DOHH2 (cell line): ENCODE measurements around the gene ESPN.

Experiments
- H3F3A ChIP-seq: fragments of 200-600 bp; sonication (generic), shearing (Covaris generic); 2 replicates; pipeline ENCODE4 v1.6.0; 2016; ENCODE audit warnings: antibody characterized with exemption, mild to moderate bottlenecking; ENCODE audit not compliant: control insufficient read depth, insufficient read depth
- H3K27ac ChIP-seq: fragments of 200-600 bp; sonication (generic); 2 replicates; pipeline ENCODE4 v1.5.1; 2014; ENCODE audit warnings: low read depth, mild to moderate bottlenecking, low read length, moderate library complexity
- H3K27me3 ChIP-seq: fragments of 200-600 bp; sonication (generic); 2 replicates; pipeline ENCODE4 v1.6.1; 2014; ENCODE audit warnings: mild to moderate bottlenecking, low read length, mixed read lengths; ENCODE audit not compliant: control insufficient read depth
- H3K36me3 ChIP-seq: fragments of 200-600 bp; sonication (generic); 2 replicates; pipeline ENCODE4 v1.6.1; 2014; ENCODE audit warnings: mild to moderate bottlenecking, low read length, moderate library complexity, mixed read lengths; ENCODE audit not compliant: control insufficient read depth
- H3K4me1 ChIP-seq: fragments of 200-600 bp; sonication (generic); 2 replicates; pipeline ENCODE4 v1.6.1; 2014; ENCODE audit warnings: mild to moderate bottlenecking, low read length, mixed read lengths; ENCODE audit not compliant: control insufficient read depth
- H3K4me2 ChIP-seq: fragments of 200-600 bp; sonication (generic); 2 replicates; pipeline ENCODE4 v1.6.0; 2014; ENCODE audit warnings: mild to moderate bottlenecking, low read length, moderate library complexity
- H3K4me3 ChIP-seq: fragments of 200-600 bp; sonication (generic); 2 replicates; pipeline ENCODE4 v1.5.1; 2014; ENCODE audit warnings: mild to moderate bottlenecking, low read length, mixed read lengths
- H3K79me2 ChIP-seq: fragments of 200-600 bp; sonication (generic); 2 replicates; pipeline ENCODE4 v1.6.1; 2014; ENCODE audit warnings: mild to moderate bottlenecking, low read length, mixed read lengths; ENCODE audit not compliant: control insufficient read depth
- H3K9me2 ChIP-seq: fragments of 200-600 bp; sonication (generic); replicated peaks from 2 replicates; pipeline ENCODE4 v1.6.1; 2014; ENCODE audit warnings: mild to moderate bottlenecking, low read length, mixed read lengths; ENCODE audit not compliant: control insufficient read depth
- H3K9me3 ChIP-seq: fragments of 200-600 bp; sonication (generic); 2 replicates; pipeline ENCODE4 v1.6.1; 2014; ENCODE audit warnings: antibody characterized with exemption, low read length, mixed read lengths; ENCODE audit not compliant: control insufficient read depth, insufficient read depth
- H4K20me1 ChIP-seq: fragments of 200-600 bp; sonication (generic); 2 replicates; pipeline ENCODE4 v1.6.0; 2014; ENCODE audit warnings: low read depth, mild to moderate bottlenecking, antibody characterized with exemption, low read length, moderate library complexity; ENCODE audit not compliant: control insufficient read depth, insufficient read depth
- EZH2phosphoT487 ChIP-seq: fragments of 200-600 bp; sonication (generic); IDR thresholded peaks from 2 replicates; pipeline ENCODE4 v1.6.1; 2017; ENCODE audit warnings: borderline replicate concordance, mild to moderate bottlenecking, antibody characterized with exemption, low read length, moderate library complexity, mixed read lengths
- TF ChIP-seq, protein P1 (sequence below): fragments of 200-600 bp; sonication (generic); IDR thresholded peaks from one replicate; pipeline ENCODE4 v1.5.1; 2014; ENCODE audit warnings: antibody characterized with exemption, mild to moderate bottlenecking, low read depth, low read length; ENCODE audit not compliant: poor library complexity, severe bottlenecking

The ESPN gene

DNA sequence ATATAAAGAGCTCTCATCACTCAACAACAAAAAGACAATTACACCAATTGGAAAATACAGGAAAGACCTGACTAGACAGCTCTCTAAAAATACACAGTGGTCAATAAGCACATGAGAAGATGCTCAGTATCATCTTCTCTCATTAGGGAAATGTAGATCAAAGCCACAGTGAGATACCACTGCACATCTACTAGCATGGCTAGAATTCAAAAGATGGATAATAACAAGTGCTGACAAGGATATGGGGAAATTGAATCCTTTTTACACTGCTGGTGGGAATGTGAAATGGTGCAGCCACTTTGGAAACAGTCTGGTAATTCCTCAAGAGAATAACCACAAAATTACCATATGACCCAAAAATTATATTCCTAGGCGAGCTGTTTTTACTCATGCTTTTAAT is 40.4 kb upstream of the ESPN start:
- peaks cover 7% of the 10 kb centered on the region; the same call in 1 of the 2 replicates for H3K9me3 ChIP-seq

DNA sequence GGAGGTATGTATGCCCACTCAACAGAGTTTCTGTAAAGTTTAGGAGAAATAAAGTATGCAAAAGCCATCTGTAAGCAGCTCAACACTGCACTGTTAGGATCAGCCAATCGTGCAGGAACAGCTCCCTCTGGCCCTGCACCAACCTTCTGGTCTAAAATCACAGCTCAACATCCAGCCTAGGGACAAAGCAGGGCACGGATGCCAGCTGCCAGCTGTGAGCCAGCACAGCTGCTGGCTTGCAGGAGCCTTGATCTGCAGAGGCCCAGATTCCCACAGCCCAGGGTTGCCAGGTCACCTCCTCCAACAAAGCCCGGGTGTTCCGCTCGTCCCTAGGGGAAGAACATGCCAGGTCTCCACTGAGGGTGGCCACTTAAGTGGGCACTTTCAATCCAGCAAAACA is 39.6 kb upstream of the ESPN start:
- Histone ChIP-seq H3K9me3 (peaks cover 7% of the 10 kb centered on the region; the same call in 1 of the 2 replicates), H3K27ac (no peak overlapping the region), H3K4me3 (no peak overlapping the region), H3F3A (no peaks in the 10 kb centered on the region), H3K27me3 (no peaks in the 10 kb centered on the region), H3K4me1 (no peaks in the 10 kb centered on the region), H3K79me2 (peaks cover 82% of the 10 kb centered on the region), H4K20me1 (no peaks in the 10 kb centered on the region), H3K9me2 (no peaks in the 10 kb centered on the region), H3K4me2 (no peak overlapping the region), H3K36me3 (no peaks in the 10 kb centered on the region; the same call in 1 of the 2 replicates)
- TF ChIP-seq, protein P1, sequence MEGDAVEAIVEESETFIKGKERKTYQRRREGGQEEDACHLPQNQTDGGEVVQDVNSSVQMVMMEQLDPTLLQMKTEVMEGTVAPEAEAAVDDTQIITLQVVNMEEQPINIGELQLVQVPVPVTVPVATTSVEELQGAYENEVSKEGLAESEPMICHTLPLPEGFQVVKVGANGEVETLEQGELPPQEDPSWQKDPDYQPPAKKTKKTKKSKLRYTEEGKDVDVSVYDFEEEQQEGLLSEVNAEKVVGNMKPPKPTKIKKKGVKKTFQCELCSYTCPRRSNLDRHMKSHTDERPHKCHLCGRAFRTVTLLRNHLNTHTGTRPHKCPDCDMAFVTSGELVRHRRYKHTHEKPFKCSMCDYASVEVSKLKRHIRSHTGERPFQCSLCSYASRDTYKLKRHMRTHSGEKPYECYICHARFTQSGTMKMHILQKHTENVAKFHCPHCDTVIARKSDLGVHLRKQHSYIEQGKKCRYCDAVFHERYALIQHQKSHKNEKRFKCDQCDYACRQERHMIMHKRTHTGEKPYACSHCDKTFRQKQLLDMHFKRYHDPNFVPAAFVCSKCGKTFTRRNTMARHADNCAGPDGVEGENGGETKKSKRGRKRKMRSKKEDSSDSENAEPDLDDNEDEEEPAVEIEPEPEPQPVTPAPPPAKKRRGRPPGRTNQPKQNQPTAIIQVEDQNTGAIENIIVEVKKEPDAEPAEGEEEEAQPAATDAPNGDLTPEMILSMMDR, result no peak
- no peak for TF ChIP-seq EZH2phosphoT487

More for the DNA sequence above, 40.4 kb upstream of the ESPN start:
- no peaks in the 10 kb centered on the region for H3K27me3 ChIP-seq
- no peaks in the 10 kb centered on the region for H4K20me1 ChIP-seq
- no peaks in the 10 kb centered on the region for H3K4me1 ChIP-seq
- H3K27ac ChIP-seq, result no peak overlapping the region
- H3K4me2 ChIP-seq, result no peak overlapping the region
- H3K79me2 ChIP-seq, result peaks cover 82% of the 10 kb centered on the region
- no peaks in the 10 kb centered on the region for H3K9me2 ChIP-seq
- H3K36me3 ChIP-seq, result no peaks in the 10 kb centered on the region; the same call in 1 of the 2 replicates
- no peak overlapping the region for H3K4me3 ChIP-seq
- TF ChIP-seq, protein P1, result no peak
- no peaks in the 10 kb centered on the region for H3F3A ChIP-seq

DNA sequence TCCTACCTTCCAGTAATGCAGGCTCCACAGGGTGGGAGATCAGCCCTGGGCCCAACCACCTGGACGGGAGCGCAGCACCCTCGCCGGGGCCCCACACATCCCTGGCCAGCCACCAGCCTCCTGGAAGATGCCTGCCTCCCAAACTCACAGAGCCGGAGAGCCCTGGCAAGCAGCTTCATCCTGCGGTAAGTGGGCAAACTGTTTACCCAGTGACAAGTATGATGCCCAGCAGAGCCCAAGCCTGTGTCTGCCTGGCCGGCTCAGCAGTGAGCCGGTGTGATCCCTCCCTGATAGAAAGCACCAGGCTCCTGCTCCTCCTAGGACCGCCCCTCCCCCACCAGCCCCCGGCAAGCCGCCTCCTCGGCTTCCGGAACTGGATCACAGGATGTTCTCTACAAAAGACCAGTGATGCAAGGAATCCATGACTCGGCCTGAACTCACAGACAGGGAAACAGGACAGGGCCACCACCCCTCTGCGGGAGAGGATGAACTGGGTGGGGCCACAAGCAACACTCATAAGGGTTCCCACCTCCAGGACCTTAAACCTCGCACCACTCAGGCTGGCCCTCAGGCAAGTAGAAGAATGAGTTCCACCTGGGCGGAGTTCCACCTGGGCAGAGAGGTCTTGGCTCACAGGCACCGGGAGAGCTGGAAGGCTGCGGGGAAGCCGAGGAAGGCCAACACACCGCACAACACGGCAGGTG is 38.9 kb upstream of the ESPN start:
- H3K4me3 ChIP-seq, result no peak overlapping the region
- no peak overlapping the region for H3K27ac ChIP-seq
- H3K79me2 ChIP-seq, result peaks cover 82% of the 10 kb centered on the region

More for the DNA sequence above, 38.9 kb upstream of the ESPN start:
- Histone ChIP-seq H3K4me1 (no peaks in the 10 kb centered on the region), H3K9me2 (no peaks in the 10 kb centered on the region), H3K4me2 (no peak overlapping the region), H4K20me1 (no peaks in the 10 kb centered on the region), H3K36me3 (no peaks in the 10 kb centered on the region; the same call in 1 of the 2 replicates), H3F3A (no peaks in the 10 kb centered on the region), H3K9me3 (peaks cover 7% of the 10 kb centered on the region; the same call in 1 of the 2 replicates), H3K27me3 (no peaks in the 10 kb centered on the region)
- TF ChIP-seq, protein P1, result no peak
- TF ChIP-seq EZH2phosphoT487, result no peak
